ENCODE measurements around the gene EFCAB12.

DNA sequence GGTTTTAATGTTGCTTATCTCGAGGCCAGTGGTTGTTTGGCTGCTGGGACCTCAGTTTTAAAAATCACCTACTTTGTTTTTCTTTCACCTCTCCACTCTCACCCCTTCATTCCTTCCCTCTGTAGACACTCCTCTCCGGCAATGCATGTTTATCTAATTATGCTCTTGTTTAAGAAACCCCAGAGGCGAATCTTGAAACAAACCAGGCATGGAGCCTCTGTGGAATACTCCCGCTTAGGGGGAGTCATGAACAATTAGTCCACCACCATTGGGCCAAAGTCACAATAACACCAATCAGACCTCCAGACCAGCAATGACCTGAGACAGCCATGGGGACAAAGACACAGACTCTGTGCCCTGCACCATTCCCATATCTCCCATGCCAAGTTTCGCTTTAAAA, 53.3 kb downstream of the EFCAB12 start:
- TF ChIP-seq EZH2 (IDR thresholded peaks at IDR 0.05; ENCODE audit: insufficient read depth, poor library complexity, severe bottlenecking) (no peak), EZH2phosphoT487 (IDR thresholded peaks at IDR 0.05; ENCODE audit: insufficient read depth, low read depth) (no peak)
